ENCODE data around the gene CFAP69.

CFAP69 gene

DNA sequence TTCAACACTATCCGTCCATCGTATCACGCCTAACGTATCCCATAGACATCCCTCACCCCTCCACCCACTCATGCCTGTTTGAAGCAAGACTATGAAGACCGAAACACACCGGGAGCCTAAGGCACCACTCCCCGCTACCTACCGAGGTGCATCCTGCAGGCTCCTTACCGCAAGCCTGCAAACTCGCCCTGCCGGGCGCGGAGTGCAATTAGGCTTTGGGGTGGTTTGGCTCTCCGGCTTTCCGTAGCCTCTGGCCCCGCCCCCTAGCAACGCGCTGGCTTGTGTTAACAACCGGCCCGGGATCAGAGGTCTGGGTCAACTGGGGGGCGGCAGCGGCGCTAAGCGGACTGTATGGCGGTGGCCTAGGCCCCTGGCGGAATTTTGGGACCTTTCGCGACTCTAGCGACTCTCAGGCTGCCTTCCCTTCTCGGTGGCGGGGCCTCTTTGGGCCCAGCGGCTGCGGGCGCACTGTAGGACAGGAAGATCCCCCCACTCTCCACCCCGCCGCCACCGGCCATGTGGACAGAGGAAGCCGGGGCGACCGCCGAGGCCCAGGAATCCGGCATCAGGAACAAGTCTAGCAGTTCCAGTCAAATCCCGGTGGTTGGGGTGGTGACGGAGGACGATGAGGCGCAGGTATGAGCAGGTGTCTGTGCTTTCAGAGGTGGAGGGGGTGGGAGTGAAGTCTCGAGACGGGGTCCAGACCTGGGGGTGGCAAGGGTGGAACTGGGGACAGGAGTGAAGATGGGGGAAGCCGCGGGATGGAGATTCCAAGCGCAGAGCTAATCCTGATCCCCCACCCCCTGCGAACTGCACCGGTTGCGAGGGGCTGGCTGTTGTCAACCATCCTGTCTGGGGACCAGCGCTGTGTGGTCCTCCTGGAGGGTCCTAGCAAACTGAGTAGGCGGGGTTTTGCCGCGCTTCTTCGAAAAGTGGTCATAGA, at the start of gene CFAP69:
CFAP69 (plus strand) TSS at position 266 of the 943 bp plus-strand sequence; CDS start at position 517, 251 bp downstream.
- peak; percentile 72 to 86 (median 85) for DNase-seq (ENCODE audit: low read depth in 2 of 3, low spot score in 1 of 3)

DNA sequence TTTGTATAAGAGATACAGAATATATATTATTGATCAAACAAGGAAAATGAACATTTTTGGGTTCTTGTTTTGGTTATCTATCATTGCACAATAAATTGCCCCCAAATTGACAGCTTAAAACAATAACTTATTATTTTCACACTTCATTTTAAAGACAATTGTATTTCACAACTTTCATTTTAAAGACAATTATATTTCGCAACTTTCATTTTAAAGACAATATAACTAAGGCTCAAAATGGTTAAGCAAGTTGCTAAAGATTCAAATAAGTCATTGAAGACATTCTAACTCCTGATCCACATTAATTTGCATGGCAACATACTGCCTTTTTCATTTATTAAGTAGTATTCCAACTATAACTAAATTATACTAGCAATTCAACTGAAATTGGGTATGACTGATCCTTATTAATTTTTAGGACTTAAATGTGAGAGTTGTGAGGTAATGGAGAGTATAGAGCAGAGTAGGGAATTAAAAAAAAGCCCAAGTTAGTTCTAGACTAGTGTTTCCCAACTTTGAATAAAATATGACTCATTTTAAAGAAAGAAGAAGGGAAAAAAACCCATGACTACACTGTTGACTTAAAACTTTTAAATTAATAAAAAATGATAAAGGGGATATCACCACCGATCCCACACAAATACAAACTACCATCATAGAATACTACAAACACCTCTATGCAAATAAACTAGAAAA, 43.3 kb upstream of the CFAP69 start:
- DNase-seq (ENCODE audit: low read depth in 2 of 3, low spot score in 1 of 3) = no peak

- DNase-seq (ENCODE audit: low read depth in 2 of 3, low spot score in 1 of 3) = no peak
Observed at GRCh38 chr7:90207956-90208355, 37.0 kb upstream of the CFAP69 start.

DNA sequence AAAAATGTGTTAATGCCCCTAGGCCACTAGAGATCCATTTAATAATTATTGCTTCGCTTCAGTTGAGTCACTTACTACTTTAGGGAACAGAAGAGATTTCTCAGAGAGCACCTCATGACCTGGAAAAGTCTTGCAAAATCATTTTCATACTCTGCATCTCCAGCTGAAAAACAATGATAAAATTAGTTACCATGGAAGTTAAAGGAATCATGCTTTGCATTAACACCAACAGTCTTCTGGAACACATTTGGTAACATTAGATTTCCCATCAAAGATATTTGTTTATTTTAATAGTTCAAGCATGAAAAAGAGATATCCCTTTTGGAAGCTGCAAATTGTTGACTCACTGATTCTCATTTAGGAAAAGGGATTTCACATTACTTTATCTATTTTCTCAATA, 35.2 kb upstream of the CFAP69 start:
- DNase-seq (ENCODE audit: low read depth in 2 of 3, low spot score in 1 of 3) = no peak

- DNase-seq (ENCODE audit: low read depth in 2 of 3, low spot score in 1 of 3) = no peak
Observed at GRCh38 chr7:90210475-90210874, 34.5 kb upstream of the CFAP69 start.

DNA sequence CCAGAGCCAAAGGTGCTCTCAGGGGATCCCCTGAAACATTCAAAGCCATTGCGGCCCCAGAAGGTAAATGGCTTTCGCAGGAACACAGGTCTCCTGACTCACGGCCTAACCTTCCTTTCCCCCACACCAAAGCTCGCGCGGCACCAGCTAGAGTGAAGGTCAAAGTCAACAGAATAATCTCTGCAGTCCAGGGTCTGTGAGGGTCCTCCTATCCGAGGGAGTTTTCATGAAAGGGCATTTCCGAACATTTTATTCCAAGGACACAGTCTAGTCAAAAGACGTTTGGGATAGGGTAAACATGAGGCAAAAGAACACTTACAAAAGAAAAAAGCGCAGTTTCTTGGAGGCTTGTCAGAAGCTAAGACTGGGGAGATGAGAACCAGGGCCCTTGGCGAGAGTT, 34.0 kb upstream of the CFAP69 start:
- no peak for DNase-seq (ENCODE audit: low read depth in 2 of 3, low spot score in 1 of 3)

GRCh38 chr7:90211391-90212148, 33.4 kb upstream of the CFAP69 start, which contains the start of gene STEAP2:
STEAP2 (plus strand) TSS chr7:90211740; CDS start chr7:90225083, 13,343 bp downstream.
- peak; percentile 19 to 31 (median 22) for DNase-seq (ENCODE audit: low read depth in 2 of 3, low spot score in 1 of 3)

DNA sequence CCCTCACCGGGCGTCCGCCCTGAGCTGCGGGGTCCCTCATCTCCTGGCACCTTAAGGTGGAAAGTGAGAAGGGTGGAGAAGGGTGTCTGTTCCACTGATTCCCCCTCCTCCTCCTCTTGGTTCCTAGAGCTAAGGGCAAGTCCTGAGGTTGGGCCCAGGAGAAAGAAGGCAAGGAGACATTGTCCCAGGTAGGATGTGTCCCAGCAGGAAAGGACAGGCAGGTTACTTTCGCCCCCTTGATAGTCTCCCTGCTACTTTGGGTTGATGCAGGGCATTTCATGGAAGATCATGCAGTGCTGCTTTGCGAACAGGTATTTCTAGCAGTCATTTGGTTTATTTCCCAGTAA, 32.9 kb upstream of the CFAP69 start:
- DNase-seq (ENCODE audit: low read depth in 2 of 3, low spot score in 1 of 3) = no peak

DNA sequence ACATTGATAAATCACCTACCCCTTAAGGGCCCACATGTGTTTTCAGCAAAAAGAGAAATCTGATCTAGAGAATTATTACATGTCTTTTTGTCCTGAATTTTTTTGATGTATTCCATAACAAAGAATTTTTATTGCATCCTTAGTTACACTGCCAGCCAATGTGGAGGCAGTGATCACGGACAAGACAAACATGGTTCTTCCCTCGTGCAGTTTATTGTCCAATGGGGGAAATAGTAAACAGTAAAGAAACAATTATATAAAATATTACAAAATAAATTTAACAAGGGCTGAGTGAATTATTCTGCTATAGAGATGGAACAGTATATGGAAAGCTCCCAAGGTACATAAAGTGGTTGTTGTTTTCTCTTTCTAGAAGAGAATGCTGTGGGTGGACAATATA, 31.5 kb upstream of the CFAP69 start:
- DNase-seq (ENCODE audit: low read depth in 2 of 3, low spot score in 1 of 3) = no peak

GRCh38 chr7:90216080-90216674, 28.8 kb upstream of the CFAP69 start:
- no peak for DNase-seq (ENCODE audit: low read depth in 2 of 3, low spot score in 1 of 3)

DNA sequence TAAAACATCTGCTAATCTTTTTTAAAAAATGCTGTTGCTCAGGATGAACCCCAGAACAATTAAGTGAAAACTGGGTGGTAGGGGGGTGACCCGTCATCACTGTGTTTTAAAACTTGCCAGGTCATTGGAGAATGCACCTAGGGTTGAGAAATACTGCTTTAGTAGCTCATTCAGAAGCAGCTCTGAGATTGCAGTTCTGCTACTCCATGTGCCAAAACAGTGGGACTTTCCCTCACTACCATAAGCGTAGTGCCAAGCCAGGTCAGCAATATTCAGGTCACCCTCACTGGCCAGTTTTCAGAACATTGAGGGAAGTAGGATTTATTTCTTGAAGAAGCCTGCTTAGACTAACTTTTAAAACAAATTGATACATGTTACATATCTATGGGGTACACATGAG, 28.2 kb upstream of the CFAP69 start:
- DNase-seq (ENCODE audit: low read depth in 2 of 3, low spot score in 1 of 3) = no peak

DNA sequence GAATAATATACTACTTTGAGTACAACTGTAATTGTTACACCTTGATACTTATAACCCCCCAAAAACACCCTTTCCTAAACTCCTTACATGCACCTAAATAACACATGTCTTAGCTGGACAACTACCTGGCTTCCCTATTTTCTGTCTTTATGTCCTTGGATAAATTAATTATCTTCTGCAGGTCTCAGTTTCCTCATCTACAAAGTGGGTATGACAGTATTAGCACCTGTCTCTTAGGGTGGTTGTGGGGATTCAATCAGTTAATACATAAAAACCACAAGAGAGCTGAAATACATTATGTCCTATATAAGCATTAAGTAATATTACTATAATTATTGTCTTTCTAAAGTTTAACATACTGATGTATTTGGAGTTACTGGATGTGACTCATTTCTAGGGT, 22.6 kb upstream of the CFAP69 start:
- DNase-seq (ENCODE audit: low read depth in 2 of 3, low spot score in 1 of 3) = no peak

GRCh38 chr7:90222811-90223725, 21.9 kb upstream of the CFAP69 start:
- DNase-seq (ENCODE audit: low read depth in 2 of 3, low spot score in 1 of 3) = no peak

- no peak for DNase-seq (ENCODE audit: low read depth in 2 of 3, low spot score in 1 of 3)
Observed at GRCh38 chr7:90224195-90224594, 20.8 kb upstream of the CFAP69 start.

DNA sequence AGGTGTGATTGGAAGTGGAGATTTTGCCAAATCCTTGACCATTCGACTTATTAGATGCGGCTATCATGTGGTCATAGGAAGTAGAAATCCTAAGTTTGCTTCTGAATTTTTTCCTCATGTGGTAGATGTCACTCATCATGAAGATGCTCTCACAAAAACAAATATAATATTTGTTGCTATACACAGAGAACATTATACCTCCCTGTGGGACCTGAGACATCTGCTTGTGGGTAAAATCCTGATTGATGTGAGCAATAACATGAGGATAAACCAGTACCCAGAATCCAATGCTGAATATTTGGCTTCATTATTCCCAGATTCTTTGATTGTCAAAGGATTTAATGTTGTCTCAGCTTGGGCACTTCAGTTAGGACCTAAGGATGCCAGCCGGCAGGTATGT, 19.8 kb upstream of the CFAP69 start:
- DNase-seq (ENCODE audit: low read depth in 2 of 3, low spot score in 1 of 3) = no peak

DNA sequence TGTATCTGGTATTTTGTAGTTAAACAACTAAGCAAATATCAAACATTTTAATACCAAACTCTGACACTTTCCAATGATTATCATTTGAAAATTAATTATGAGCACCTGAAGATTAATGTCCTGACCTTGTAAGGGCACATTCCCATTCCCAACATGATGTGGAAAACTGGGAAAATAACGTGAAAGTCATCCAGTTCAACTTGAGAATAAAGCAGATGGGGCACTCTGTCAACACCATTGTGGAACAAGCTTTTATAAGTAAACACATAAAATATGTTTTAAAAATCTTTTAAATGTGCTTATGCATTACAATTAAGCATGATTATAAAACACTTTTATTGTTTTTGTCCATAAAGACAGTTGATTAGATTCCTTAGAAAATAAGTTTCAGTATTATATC, 19.4 kb upstream of the CFAP69 start:
- no peak for DNase-seq (ENCODE audit: low read depth in 2 of 3, low spot score in 1 of 3)

DNA sequence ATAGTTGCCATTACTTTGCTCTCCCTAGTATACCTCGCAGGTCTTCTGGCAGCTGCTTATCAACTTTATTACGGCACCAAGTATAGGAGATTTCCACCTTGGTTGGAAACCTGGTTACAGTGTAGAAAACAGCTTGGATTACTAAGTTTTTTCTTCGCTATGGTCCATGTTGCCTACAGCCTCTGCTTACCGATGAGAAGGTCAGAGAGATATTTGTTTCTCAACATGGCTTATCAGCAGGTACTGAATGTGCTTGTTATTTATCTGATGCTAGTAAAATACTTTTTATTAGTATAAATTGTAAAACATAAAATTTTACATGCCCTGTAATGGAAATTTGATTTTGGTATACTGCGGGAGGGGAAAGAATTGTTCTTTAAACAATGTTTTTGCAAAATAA, 17.7 kb upstream of the CFAP69 start:
- DNase-seq (ENCODE audit: low read depth in 2 of 3, low spot score in 1 of 3) = no peak

GRCh38 chr7:90229682-90230081, 15.3 kb upstream of the CFAP69 start:
- DNase-seq (ENCODE audit: low read depth in 2 of 3, low spot score in 1 of 3) = no peak

DNA sequence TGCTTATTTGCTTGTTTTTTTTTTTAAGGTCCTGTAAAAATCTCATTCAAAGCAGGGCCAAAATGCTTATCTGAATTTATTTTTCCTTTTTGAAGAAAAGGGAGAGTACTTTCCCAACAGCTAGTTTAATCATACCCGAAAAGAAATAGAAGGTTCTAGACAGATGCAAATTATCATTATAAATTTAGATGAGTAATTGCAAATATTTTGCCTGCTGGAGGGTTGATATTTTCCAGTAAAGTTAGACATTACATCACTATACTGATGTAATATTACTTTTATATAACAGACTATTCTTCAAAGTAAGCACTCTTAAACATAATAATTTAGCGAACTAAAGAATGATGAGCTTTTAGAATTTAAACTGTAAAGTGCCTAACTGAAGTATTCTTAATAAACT, 14.1 kb upstream of the CFAP69 start:
- DNase-seq (ENCODE audit: low read depth in 2 of 3, low spot score in 1 of 3) = no peak

DNA sequence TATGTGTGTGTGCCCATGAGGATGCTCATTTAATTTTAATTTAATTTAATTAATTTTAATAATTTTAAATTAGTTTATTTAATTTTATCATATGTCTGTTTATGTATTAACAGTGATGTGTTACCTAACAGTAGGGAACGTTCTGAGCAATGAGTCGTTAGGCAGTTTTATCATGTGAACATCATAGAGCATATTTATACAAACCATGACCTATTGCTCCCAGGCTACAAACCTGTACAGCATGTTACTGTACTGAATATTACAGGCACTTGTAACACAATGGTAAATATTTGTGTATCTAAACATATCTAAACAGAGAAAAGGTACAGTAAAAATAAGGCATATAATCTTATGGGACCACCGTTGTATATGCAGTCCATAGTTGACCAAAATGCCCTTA, 13.7 kb upstream of the CFAP69 start:
- no peak for DNase-seq (ENCODE audit: low read depth in 2 of 3, low spot score in 1 of 3)
